Measurements from ENCODE around the gene GATC. TPM values are rescaled to one million over a fixed set of nuclear protein-coding genes. Genes with fewer than 3 reads are reported as not detected.

Gene GATC
- 28.9 TPM for polyA plus RNA-seq (2012; ENCODE audit: insufficient read depth, insufficient read length, low read depth)

- no peaks in the 10 kb centered on the region for H3K9me3 ChIP-seq
- peak within 1 kb of the TSS; percentile 97 for H3K4me3 ChIP-seq (ENCODE audit: low read depth, low read length)
- H3K36me3 ChIP-seq, result peaks cover 53% of the 10 kb centered on the region
- peak; percentile 88 for DNase-seq
- H3K4me1 ChIP-seq, result peaks cover 6% of the 10 kb centered on the region; the same call in 1 of the 2 replicates
- no peaks in the 10 kb centered on the region for H3K27me3 ChIP-seq
- no peak for TF ChIP-seq CTCF (IDR thresholded peaks at IDR 0.05; ENCODE audit: low read depth, low read length)
Observed at GRCh38 chr12:120445911-120446843, at the start of gene GATC, which contains the start of gene TRIAP1. Gene GATC (plus strand): TSS chr12:120446444. CDS start chr12:120446481, 37 bp downstream. Gene TRIAP1 (minus strand): TSS chr12:120446384. CDS start chr12:120446372, 12 bp downstream.

GRCh38 chr12:120397824-120398540 lies 48.3 kb upstream of the GATC start:
- DNase-seq, result no peak
- Histone ChIP-seq H3K4me3 (ENCODE audit: low read depth, low read length) (no peak overlapping the region), H3K36me3 (no peaks in the 10 kb centered on the region), H3K9me3 (no peaks in the 10 kb centered on the region), H3K27me3 (no peaks in the 10 kb centered on the region), H3K4me1 (no peaks in the 10 kb centered on the region)
- TF ChIP-seq CTCF (IDR thresholded peaks at IDR 0.05; ENCODE audit: low read depth, low read length), result no peak

GRCh38 chr12:120399531-120399930 lies 46.7 kb upstream of the GATC start:
- Histone ChIP-seq H3K27me3 (no peaks in the 10 kb centered on the region), H3K36me3 (no peaks in the 10 kb centered on the region), H3K4me1 (no peaks in the 10 kb centered on the region), H3K4me3 (ENCODE audit: low read depth, low read length) (no peak overlapping the region), H3K9me3 (no peaks in the 10 kb centered on the region)
- DNase-seq, result no peak
- no peak for TF ChIP-seq CTCF (IDR thresholded peaks at IDR 0.05; ENCODE audit: low read depth, low read length)

- Histone ChIP-seq H3K36me3 (no peaks in the 10 kb centered on the region), H3K4me3 (ENCODE audit: low read depth, low read length) (no peak overlapping the region), H3K9me3 (no peaks in the 10 kb centered on the region), H3K4me1 (no peaks in the 10 kb centered on the region), H3K27me3 (no peaks in the 10 kb centered on the region)
- no peak for TF ChIP-seq CTCF (IDR thresholded peaks at IDR 0.05; ENCODE audit: low read depth, low read length)
- no peak for DNase-seq
Observed at GRCh38 chr12:120402217-120402616, 44.0 kb upstream of the GATC start.

GRCh38 chr12:120403869-120404268 lies 42.4 kb upstream of the GATC start:
- H3K4me3 ChIP-seq (ENCODE audit: low read depth, low read length), result no peak overlapping the region
- no peak for DNase-seq
- H3K36me3 ChIP-seq, result no peaks in the 10 kb centered on the region
- H3K9me3 ChIP-seq, result no peaks in the 10 kb centered on the region
- H3K27me3 ChIP-seq, result no peaks in the 10 kb centered on the region
- TF ChIP-seq CTCF (IDR thresholded peaks at IDR 0.05; ENCODE audit: low read depth, low read length), result no peak
- H3K4me1 ChIP-seq, result no peaks in the 10 kb centered on the region
